Chondrocyte (in vitro differentiated cells): ENCODE measurements around the gene CIITA. TPM values are rescaled to one million over a fixed set of nuclear protein-coding genes. Genes with fewer than 3 reads are reported as not detected.
A peak's percentile ranks its signal among the peaks of the same experiment; 100 is the strongest.

Source experiments
- DNase-seq: peaks from one replicate; pipeline ENCODE4 v3.0.0; 2021; ENCODE audit warnings: mixed read lengths, low spot score
- H3K27ac Mint-ChIP-seq: one replicate; pipeline ENCODE4 v1.8.0; 2021; ENCODE audit warnings: mild to moderate bottlenecking, moderate library complexity, mixed read lengths; ENCODE audit not compliant: unreplicated experiment
- H3K27me3 Mint-ChIP-seq: 2 replicates; pipeline ENCODE4 v1.8.0; 2021; ENCODE audit warnings: low read depth, mixed read lengths
- H3K36me3 Mint-ChIP-seq: 2 replicates; pipeline ENCODE4 v1.8.0; 2021; ENCODE audit warnings: low read depth, mixed read lengths
- H3K4me1 Mint-ChIP-seq: 2 replicates; pipeline ENCODE4 v1.8.0; 2021; ENCODE audit warnings: low read depth, mild to moderate bottlenecking, mixed read lengths
- H3K4me3 Mint-ChIP-seq: one replicate; pipeline ENCODE4 v1.8.0; 2021; ENCODE audit warnings: mild to moderate bottlenecking, moderate library complexity, mixed read lengths; ENCODE audit not compliant: unreplicated experiment
- H3K9me3 Mint-ChIP-seq: 2 replicates; pipeline ENCODE4 v1.8.0; 2021; ENCODE audit warnings: low read depth, mixed read lengths
- total RNA-seq: library from RNA; stranded (reverse); gene quantifications from 3 replicates; pipeline ENCODE4 v1.2.1, GENCODE V29; 2021
- TF ChIP-seq, protein P1 (sequence below): fragments of 200-600 bp; sonication (generic); IDR thresholded peaks from 2 replicates; pipeline ENCODE4 v1.5.0; 2021; ENCODE audit warnings: antibody characterized with exemption, mild to moderate bottlenecking, moderate library complexity

Gene CIITA
- total RNA-seq, 1 donor from 2014 or later, result not detected

DNA sequence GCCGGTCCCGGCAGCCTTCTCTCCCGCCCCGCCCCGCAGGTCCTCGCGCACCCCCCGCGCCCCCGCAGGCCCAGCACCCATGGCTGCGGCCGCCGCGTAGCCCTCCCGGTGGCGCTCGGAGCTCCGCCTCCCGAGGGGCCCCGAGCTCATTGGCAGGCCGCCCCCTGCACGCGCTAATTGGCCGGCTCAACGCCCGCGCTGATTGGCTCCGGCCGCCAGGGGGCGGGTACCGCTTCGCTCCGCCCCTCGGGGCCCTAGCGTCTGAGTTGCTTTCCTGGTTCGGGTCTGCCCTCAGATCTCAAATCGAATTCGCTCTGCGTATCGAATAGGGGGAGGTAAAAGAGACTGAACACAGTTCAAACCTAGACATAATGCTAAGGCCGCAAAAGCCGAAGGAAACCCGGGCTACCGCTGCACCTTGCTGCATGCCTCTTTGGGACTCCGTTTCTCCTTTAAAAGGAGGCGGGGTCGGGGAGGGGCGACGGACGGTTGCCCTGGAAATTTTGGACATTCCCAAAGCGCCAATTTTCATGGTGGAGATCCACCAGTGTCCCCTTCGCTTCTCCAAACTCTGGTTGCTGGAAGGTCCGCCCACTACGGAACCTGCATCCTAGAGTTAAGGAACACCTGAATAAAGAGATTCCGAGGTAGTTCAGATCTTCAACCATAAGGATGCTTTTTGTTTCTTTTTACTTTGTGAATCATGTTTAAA lies 65.5 kb downstream of the CIITA start, which contains the start of gene DEXI:
TSS of gene DEXI (minus strand) at position 117 of the 712 bp plus-strand sequence. CDS start 463 bp downstream, outside the sequence.
- TF ChIP-seq, protein P1, sequence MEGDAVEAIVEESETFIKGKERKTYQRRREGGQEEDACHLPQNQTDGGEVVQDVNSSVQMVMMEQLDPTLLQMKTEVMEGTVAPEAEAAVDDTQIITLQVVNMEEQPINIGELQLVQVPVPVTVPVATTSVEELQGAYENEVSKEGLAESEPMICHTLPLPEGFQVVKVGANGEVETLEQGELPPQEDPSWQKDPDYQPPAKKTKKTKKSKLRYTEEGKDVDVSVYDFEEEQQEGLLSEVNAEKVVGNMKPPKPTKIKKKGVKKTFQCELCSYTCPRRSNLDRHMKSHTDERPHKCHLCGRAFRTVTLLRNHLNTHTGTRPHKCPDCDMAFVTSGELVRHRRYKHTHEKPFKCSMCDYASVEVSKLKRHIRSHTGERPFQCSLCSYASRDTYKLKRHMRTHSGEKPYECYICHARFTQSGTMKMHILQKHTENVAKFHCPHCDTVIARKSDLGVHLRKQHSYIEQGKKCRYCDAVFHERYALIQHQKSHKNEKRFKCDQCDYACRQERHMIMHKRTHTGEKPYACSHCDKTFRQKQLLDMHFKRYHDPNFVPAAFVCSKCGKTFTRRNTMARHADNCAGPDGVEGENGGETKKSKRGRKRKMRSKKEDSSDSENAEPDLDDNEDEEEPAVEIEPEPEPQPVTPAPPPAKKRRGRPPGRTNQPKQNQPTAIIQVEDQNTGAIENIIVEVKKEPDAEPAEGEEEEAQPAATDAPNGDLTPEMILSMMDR, result no peak
- H3K36me3 Mint-ChIP-seq, result peaks cover 5% of the 10 kb centered on the region
- DNase-seq, result no peak
- peak within 1 kb of the TSS; percentile 94 for H3K4me3 Mint-ChIP-seq
- no peaks in the 10 kb centered on the region for H3K27me3 Mint-ChIP-seq
- H3K4me1 Mint-ChIP-seq, result peaks cover 76% of the 10 kb centered on the region
- H3K27ac Mint-ChIP-seq, result peak within 1 kb of the TSS; percentile 63
- H3K9me3 Mint-ChIP-seq, result no peaks in the 10 kb centered on the region

DNA sequence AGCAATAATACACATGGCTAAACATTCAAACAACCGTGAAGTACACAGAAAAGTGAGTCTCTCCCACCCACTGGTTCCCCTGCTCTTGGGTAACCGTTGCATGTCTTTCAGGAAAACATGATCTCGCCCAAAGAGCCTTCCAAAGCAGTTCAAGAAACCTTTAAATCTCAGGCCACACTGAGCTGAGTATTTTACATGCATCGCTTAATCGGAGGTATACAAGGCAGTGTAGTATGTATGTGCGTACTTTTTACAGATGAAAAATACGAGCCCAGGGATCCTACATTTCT lies 66.0 kb downstream of the CIITA start:
- Mint-ChIP-seq H3K27ac (peak overlapping the region; percentile 63), H3K4me1 (peaks cover 73% of the 10 kb centered on the region), H3K36me3 (peaks cover 5% of the 10 kb centered on the region), H3K27me3 (no peaks in the 10 kb centered on the region), H3K9me3 (no peaks in the 10 kb centered on the region), H3K4me3 (peak overlapping the region; percentile 69)
- no peak for DNase-seq
- TF ChIP-seq, protein P1, result no peak

DNA sequence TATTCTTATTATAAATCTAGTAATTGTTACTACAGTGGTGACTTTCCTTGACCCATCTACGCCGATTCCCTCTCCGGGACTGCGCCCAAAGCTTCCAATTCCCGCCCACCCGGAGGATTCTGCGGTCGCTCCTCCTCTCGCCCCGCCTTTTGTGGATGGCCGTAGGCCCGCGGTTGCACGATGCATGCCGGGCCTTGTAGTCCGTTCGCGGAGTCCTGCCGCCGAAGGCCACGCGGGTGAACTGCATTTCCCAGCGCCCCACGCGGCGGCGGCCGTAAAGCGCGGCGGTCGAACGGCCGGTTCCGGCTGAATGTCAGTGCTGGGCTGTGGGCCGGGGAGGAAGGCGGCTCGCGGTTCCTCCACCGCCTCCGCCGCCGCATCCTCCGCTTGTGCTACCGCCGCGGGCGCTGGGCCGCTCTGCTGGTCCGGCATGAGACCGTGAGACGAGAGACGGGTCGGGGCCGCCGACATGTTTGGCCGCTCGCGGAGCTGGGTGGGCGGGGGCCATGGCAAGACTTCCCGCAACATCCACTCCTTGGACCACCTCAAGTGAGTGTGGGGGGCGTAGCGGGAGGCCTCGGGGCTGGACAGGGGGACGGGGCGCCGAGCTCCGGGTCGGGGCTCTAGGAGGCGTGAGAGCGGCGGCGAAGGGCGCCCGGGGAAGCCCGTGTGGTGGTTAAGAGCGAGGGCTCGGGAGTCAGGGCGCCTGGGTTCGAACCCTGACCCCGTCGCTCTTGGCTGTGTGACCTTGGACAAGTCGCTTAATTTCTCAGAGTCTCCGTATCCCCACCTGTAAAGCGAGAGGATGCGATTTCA lies 67.5 kb downstream of the CIITA start, which contains the start of gene CLEC16A:
TSS of gene CLEC16A (plus strand) at position 316 of the 816 bp plus-strand sequence. CDS start at position 470, 154 bp downstream.
- Mint-ChIP-seq H3K27me3 (no peaks in the 10 kb centered on the region), H3K4me1 (peaks cover 72% of the 10 kb centered on the region), H3K27ac (peak within 1 kb of the TSS; percentile 85), H3K36me3 (peaks cover 4% of the 10 kb centered on the region), H3K4me3 (peak within 1 kb of the TSS; percentile 83), H3K9me3 (no peaks in the 10 kb centered on the region)
- peak; percentile 99 for DNase-seq
- TF ChIP-seq, protein P1, result peak; percentile 35

DNA sequence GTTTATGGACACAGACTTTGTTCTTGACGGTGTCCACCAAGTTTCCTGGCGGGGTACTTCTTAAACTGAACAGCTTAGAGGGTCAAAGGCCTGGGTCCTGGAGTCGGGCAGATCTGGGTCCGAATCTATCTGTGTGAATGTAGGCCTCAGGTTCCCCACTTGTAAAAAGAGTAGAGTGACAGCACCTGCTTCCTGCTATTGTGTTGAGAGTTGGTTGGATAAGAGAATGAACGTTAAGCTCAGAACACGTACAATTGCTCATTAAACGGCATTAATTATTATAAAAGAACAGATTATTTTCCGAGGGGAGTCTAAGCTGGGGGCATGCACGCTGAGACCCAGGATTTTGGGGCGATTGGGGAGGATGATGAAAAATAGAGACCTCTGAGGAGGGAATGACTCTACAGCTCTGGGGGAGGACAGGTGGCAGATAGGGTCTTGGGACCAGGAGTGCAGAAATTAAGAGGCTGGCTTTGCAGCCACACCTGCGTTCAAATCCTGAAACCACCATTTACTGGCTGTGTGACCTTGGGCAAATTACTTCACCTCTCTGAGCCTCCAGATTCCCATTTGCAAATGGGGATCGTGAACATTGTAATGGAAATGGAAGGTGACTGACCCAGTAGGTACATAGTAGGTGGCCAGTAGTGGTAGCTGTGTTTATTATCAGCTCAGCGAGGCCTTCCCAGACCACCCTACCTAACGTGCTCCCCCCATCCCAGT lies 68.2 kb downstream of the CIITA start:
- no peaks in the 10 kb centered on the region for H3K27me3 Mint-ChIP-seq
- peaks cover 1% of the 10 kb centered on the region for H3K36me3 Mint-ChIP-seq
- H3K27ac Mint-ChIP-seq, result peak overlapping the region; percentile 85
- peaks cover 72% of the 10 kb centered on the region for H3K4me1 Mint-ChIP-seq
- H3K4me3 Mint-ChIP-seq, result peak overlapping the region; percentile 83
- no peaks in the 10 kb centered on the region for H3K9me3 Mint-ChIP-seq
- no peak for DNase-seq
- TF ChIP-seq, protein P1, result no peak

DNA sequence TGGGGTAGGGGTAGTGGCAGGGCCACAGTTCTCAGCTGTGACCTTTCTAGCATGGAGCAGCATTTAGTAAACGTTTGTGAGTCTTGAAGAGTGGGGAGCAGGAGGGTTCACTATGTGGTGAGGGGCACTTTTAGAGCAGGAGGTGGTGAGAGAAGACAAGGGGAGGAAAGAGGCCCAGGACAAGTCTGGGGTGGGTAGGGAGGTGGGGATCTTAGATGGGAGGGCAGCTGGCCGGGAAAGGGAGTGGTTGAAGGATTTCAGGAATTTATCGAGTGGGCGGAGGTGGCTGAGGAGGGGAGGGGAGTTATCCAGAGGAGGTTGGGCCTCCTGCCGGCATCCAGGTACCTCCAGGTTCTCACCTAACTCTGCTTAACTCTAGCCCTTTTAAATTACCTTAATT lies 69.3 kb downstream of the CIITA start:
- DNase-seq, result no peak

More for the DNA sequence above, 69.3 kb downstream of the CIITA start:
- Mint-ChIP-seq H3K4me3 (peak overlapping the region; percentile 83), H3K4me1 (peaks cover 72% of the 10 kb centered on the region), H3K27me3 (no peaks in the 10 kb centered on the region), H3K27ac (peak overlapping the region; percentile 14), H3K36me3 (no peaks in the 10 kb centered on the region), H3K9me3 (no peaks in the 10 kb centered on the region)
- TF ChIP-seq, protein P1, result no peak
